ENCODE measurements around the gene WDR38.

The WDR38 gene

GRCh38 chr9:124889006-124889405 is 35.7 kb downstream of the WDR38 start:
- no peaks in the 10 kb centered on the region for H3K27me3 Mint-ChIP-seq

GRCh38 chr9:124890179-124890578 is 36.9 kb downstream of the WDR38 start:
- peaks cover 30% of the 10 kb centered on the region for H3K36me3 Mint-ChIP-seq (ENCODE audit: insufficient read depth)
- H3K4me1 Mint-ChIP-seq (ENCODE audit: low read depth in 2 of 2), result peaks cover 7 to 9% of the 10 kb centered on the region in 2 donors
- peak overlapping the region in 1 of 2 donors; percentile 60 for H3K27ac Mint-ChIP-seq

More at GRCh38 chr9:124889006-124889405, 35.7 kb downstream of the WDR38 start:
- ATAC-seq (replicated peaks) (no peak), DNase-seq (no peak)
- H3K9me3 Mint-ChIP-seq, result no peaks in the 10 kb centered on the region
- H3K36me3 Mint-ChIP-seq (ENCODE audit: insufficient read depth), result peaks cover 31% of the 10 kb centered on the region
- H3K4me3 Mint-ChIP-seq, result no peak overlapping the region
- H3K4me1 Mint-ChIP-seq (ENCODE audit: low read depth in 2 of 2), result peaks cover 0 to 4% of the 10 kb centered on the region in 2 donors
- H3K27ac Mint-ChIP-seq, result peak overlapping the region; percentile 55 to 82

DNA sequence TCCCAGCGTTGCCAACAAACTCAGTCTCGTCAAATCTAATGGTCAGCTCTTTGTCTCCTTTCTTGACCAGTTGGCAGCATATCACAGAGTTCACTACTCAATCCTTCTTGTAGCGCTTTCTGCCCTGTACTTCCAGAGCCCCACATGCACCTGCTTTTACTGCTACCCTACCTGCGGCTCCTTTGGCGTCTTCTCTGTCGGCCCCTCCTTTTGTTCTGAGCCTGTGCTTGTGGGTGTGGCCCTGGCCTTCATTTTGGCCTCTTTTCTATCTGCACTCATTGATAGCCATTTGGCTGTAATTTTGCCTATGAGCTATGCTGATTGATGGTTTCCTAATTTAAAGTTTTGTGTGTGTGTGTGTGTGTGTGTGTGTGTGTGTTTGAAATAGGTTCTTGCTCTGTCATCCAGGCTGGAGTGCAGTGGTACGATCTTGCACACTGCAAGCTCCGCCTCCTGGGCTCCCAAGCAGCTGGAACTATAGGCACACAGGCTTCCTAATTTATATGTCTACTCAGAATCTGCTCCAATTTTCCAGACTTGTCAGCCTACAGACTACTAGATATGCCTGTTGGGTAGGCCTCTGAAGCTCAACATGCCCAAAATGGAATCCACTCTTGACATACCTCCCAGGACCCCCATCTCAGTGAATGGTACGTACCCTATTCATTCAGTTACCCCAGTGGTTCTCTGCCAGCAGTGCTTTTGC is 40.9 kb downstream of the WDR38 start:
- ATAC-seq (replicated peaks) (no peak), DNase-seq (no peak)
- H3K4me3 Mint-ChIP-seq, result no peak overlapping the region
- no peaks in the 10 kb centered on the region for H3K27me3 Mint-ChIP-seq
- H3K9me3 Mint-ChIP-seq, result no peaks in the 10 kb centered on the region
- H3K4me1 Mint-ChIP-seq (ENCODE audit: low read depth in 2 of 2), result peaks cover 10 to 12% of the 10 kb centered on the region in 2 donors
- H3K27ac Mint-ChIP-seq, result peak overlapping the region; percentile 3 to 11
- H3K36me3 Mint-ChIP-seq (ENCODE audit: insufficient read depth), result peaks cover 28% of the 10 kb centered on the region

More at GRCh38 chr9:124890179-124890578, 36.9 kb downstream of the WDR38 start:
- no peaks in the 10 kb centered on the region for H3K9me3 Mint-ChIP-seq
- H3K27me3 Mint-ChIP-seq, result no peaks in the 10 kb centered on the region
- ATAC-seq (replicated peaks), result no peak
- H3K4me3 Mint-ChIP-seq, result no peak overlapping the region
- no peak for DNase-seq

DNA sequence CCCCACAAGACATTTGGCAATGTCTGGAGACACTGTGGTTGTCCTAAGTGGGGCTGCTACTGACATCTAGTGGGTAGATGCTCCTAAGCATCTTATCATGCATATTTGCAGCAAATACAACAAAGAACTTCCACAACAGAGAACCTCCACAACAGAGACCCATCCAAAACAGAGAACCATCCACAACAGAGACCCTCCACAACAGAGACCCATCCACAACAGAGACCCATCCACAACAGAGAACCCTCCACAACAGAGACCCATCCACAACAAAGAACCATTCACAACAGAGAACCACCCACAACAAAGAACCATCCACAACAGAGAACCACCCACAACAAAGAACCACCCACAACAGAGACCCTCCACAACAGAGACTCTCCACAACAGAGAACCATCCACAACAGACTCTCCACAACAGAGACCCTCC is 41.5 kb downstream of the WDR38 start:
- no peak overlapping the region for H3K4me3 Mint-ChIP-seq
- no peaks in the 10 kb centered on the region for H3K27me3 Mint-ChIP-seq
- H3K36me3 Mint-ChIP-seq (ENCODE audit: insufficient read depth), result peaks cover 30% of the 10 kb centered on the region
- DNase-seq (peak; percentile 36 to 60 (median 41)), ATAC-seq (replicated peaks) (peak; percentile 92)
- peaks cover 9 to 10% of the 10 kb centered on the region in 2 donors for H3K4me1 Mint-ChIP-seq (ENCODE audit: low read depth in 2 of 2)
- H3K9me3 Mint-ChIP-seq, result no peaks in the 10 kb centered on the region
- peak overlapping the region; percentile 3 to 11 for H3K27ac Mint-ChIP-seq

- H3K27ac Mint-ChIP-seq, result no peak overlapping the region
- ATAC-seq (replicated peaks), result no peak
- H3K36me3 Mint-ChIP-seq (ENCODE audit: insufficient read depth), result peaks cover 45% of the 10 kb centered on the region
- no peak for DNase-seq
- peaks cover 9 to 10% of the 10 kb centered on the region in 2 donors for H3K4me1 Mint-ChIP-seq (ENCODE audit: low read depth in 2 of 2)
- H3K4me3 Mint-ChIP-seq, result no peak overlapping the region
- no peaks in the 10 kb centered on the region for H3K27me3 Mint-ChIP-seq
- H3K9me3 Mint-ChIP-seq, result no peaks in the 10 kb centered on the region
Measured at GRCh38 chr9:124897570-124898460, 44.6 kb downstream of the WDR38 start.

DNA sequence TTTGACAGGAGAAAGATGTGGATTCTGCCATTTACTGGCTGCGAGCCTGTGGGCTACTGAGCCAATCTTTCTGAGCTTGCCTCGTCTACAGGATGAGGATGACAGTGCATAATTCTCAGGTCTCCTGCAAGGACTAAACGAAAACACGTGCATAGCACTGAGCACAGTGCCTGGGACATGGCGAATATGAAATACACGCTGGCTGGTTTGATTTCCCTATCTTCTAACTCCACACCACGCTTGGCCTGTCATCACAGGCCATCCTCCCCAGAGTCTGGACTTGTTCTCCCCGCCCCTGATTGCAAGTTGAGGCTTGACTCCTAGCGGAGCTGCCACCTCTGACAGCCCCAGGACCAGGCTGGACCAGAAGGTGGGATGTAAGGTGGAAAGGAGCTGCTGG is 46.6 kb downstream of the WDR38 start:
- H3K9me3 Mint-ChIP-seq, result no peaks in the 10 kb centered on the region
- H3K27ac Mint-ChIP-seq, result no peak overlapping the region
- peaks cover 5 to 10% of the 10 kb centered on the region in 2 donors for H3K4me1 Mint-ChIP-seq (ENCODE audit: low read depth in 2 of 2)
- ATAC-seq (replicated peaks) (no peak), DNase-seq (no peak)
- H3K36me3 Mint-ChIP-seq (ENCODE audit: insufficient read depth), result peaks cover 49% of the 10 kb centered on the region
- H3K27me3 Mint-ChIP-seq, result no peaks in the 10 kb centered on the region
- no peak overlapping the region for H3K4me3 Mint-ChIP-seq

GRCh38 chr9:124906966-124907365 is 53.7 kb downstream of the WDR38 start:
- Mint-ChIP-seq H3K4me3 (no peak overlapping the region), H3K36me3 (ENCODE audit: insufficient read depth) (peaks cover 34% of the 10 kb centered on the region), H3K27me3 (no peaks in the 10 kb centered on the region), H3K9me3 (no peaks in the 10 kb centered on the region), H3K27ac (peak overlapping the region in 1 of 2 donors; percentile 5), H3K4me1 (ENCODE audit: low read depth in 2 of 2) (peaks cover 0 to 7% of the 10 kb centered on the region in 2 donors)
- DNase-seq (no peak), ATAC-seq (replicated peaks) (no peak)
